ENCODE results near the gene NUP205.
"Not testable (repeated sequence)": the region's sequence is repeated elsewhere in the genome, so short reads cannot be mapped to it uniquely, and the experiment has no call there.

Gene NUP205

GRCh38 chr7:135620980-135621850 lies 63.5 kb downstream of the NUP205 start:
- DNase-seq (ENCODE audit: low spot score) = peak; percentile 79

- no peak for DNase-seq (ENCODE audit: low spot score)
Measured at GRCh38 chr7:135634191-135634878, 76.6 kb downstream of the NUP205 start.

GRCh38 chr7:135639690-135640089 lies 82.0 kb downstream of the NUP205 start:
- DNase-seq (ENCODE audit: low spot score) = not testable (repeated sequence)

GRCh38 chr7:135644154-135644553 lies 86.4 kb downstream of the NUP205 start:
- no peak for DNase-seq (ENCODE audit: low spot score)

GRCh38 chr7:135644729-135645128 lies 87.0 kb downstream of the NUP205 start:
- no peak for DNase-seq (ENCODE audit: low spot score)

- peak; percentile 79 for DNase-seq (ENCODE audit: low spot score)
Measured at GRCh38 chr7:135645296-135645904, 87.7 kb downstream of the NUP205 start.

- DNase-seq (ENCODE audit: low spot score) = no peak
Measured at GRCh38 chr7:135647755-135648154, 90.0 kb downstream of the NUP205 start.

GRCh38 chr7:135648235-135648634 lies 90.5 kb downstream of the NUP205 start:
- no peak for DNase-seq (ENCODE audit: low spot score)

- DNase-seq (ENCODE audit: low spot score) = no peak
Measured at GRCh38 chr7:135650831-135651573, 93.3 kb downstream of the NUP205 start.

GRCh38 chr7:135653340-135654080 lies 95.8 kb downstream of the NUP205 start:
- DNase-seq (ENCODE audit: low spot score) = no peak

GRCh38 chr7:135658564-135658963 lies 100.8 kb downstream of the NUP205 start:
- no peak for DNase-seq (ENCODE audit: low spot score)

- no peak for DNase-seq (ENCODE audit: low spot score)
Measured at GRCh38 chr7:135659159-135659846, 101.6 kb downstream of the NUP205 start.

- no peak for DNase-seq (ENCODE audit: low spot score)
Measured at GRCh38 chr7:135661311-135662122, 103.8 kb downstream of the NUP205 start.

- DNase-seq (ENCODE audit: low spot score) = no peak
Measured at GRCh38 chr7:135662123-135662372, 104.3 kb downstream of the NUP205 start.

GRCh38 chr7:135662373-135663114 lies 104.8 kb downstream of the NUP205 start, which contains the start of gene STMP1:
STMP1 (plus strand) TSS chr7:135662514.
- peak; percentile 96 for DNase-seq (ENCODE audit: low spot score)

- DNase-seq (ENCODE audit: low spot score) = no peak
Measured at GRCh38 chr7:135664046-135664589, 106.4 kb downstream of the NUP205 start.

- DNase-seq (ENCODE audit: low spot score) = no peak
Measured at GRCh38 chr7:135665042-135665441, 107.3 kb downstream of the NUP205 start.

- DNase-seq (ENCODE audit: low spot score) = no peak
Measured at GRCh38 chr7:135666156-135666555, 108.4 kb downstream of the NUP205 start.

GRCh38 chr7:135666846-135667245 lies 109.1 kb downstream of the NUP205 start:
- DNase-seq (ENCODE audit: low spot score) = no peak
